GM13977 (cell line): Measurements from ENCODE around the gene SIDT2.

ENCODE experiments used
- DNase-seq: peaks from one replicate; pipeline ENCODE4 v3.0.0; 2012; ENCODE audit warnings: low spot score
- CTCF ChIP-seq: IDR thresholded peaks from 2 replicates; pipeline ENCODE4 v1.5.1; 2012; ENCODE audit warnings: mild to moderate bottlenecking, control low read depth; ENCODE audit not compliant: insufficient read depth; ENCODE audit errors: extremely low read depth, missing control alignments
- in situ Hi-C: fragments of 300-500 bp; cut with MboI; formaldehyde crosslinking; loops from one replicate; pipeline ENCODE4 v1.12.0; 2022; ENCODE audit warnings: low sequenced_read_pairs, low pct_unique_long_range_greater_than_20kb, mixed read lengths, inconsistent platforms; ENCODE audit not compliant: unreplicated experiment

Gene SIDT2

DNA sequence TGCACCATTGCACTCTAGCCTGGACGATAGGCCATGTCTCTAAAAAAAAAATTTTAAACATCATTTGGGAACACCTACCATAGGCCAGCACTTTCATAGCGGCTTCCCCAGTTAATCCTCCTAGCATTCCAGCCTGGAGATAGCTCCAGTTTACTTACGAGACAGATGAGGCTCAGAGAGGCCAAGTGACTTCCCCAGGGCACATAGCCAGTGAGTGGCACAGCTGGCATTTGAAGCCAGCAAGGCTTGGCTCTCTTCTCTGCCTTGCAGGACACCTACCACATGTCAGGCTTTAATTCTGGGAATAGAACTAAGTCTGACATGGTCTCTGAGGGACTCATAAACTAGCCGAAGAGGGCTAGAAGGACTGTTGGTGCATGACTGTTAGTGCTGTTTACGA lies 15.7 kb downstream of the SIDT2 start:
- DNase-seq = no peak
- in situ Hi-C loops = no loop called here

DNA sequence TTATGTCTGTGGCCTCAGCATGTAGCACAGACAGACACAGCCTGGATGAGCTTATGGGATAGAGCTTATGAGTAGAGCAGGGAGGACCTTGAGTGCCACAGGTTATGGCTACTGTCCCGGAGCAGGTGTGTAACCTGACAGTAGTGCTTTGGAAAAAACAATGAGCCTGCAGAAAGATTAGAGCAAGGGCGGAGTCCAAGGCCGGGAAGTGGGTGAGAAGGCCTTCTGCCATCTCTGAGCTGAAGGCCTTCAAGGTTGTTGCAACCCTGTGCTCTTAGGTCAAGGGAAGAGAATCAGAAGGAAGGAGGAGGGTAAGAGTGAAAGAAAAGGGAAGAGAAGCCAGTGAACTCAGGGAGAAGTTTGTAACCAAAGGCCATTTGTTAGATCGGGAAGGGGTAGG lies 16.7 kb downstream of the SIDT2 start:
- no peak for DNase-seq
- no peak for TF ChIP-seq CTCF
- in situ Hi-C loops = no loop called here

More for the DNA sequence above, 15.7 kb downstream of the SIDT2 start:
- TF ChIP-seq CTCF = no peak

DNA sequence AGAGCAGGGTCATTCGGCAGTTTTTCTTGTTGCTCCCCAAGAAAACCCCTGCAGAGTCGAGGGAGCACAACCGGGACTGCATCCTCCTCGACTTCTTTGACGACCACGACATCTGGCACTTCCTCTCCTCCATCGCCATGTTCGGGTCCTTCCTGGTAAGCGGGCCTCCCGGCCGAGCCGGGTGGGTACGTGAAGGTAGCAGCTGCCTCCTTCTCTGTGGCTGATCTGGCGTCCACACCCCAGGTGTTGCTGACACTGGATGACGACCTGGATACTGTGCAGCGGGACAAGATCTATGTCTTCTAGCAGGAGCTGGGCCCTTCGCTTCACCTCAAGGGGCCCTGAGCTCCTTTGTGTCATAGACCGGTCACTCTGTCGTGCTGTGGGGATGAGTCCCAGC lies 17.2 kb downstream of the SIDT2 start:
- no peak for TF ChIP-seq CTCF
- no peak for DNase-seq
- in situ Hi-C loops = no loop called here

- DNase-seq = no peak
- TF ChIP-seq CTCF = no peak
- in situ Hi-C loops = no loop called here
These were observed 18.5 kb downstream of the SIDT2 start for GRCh38 chr11:117197006-117197405.

DNA sequence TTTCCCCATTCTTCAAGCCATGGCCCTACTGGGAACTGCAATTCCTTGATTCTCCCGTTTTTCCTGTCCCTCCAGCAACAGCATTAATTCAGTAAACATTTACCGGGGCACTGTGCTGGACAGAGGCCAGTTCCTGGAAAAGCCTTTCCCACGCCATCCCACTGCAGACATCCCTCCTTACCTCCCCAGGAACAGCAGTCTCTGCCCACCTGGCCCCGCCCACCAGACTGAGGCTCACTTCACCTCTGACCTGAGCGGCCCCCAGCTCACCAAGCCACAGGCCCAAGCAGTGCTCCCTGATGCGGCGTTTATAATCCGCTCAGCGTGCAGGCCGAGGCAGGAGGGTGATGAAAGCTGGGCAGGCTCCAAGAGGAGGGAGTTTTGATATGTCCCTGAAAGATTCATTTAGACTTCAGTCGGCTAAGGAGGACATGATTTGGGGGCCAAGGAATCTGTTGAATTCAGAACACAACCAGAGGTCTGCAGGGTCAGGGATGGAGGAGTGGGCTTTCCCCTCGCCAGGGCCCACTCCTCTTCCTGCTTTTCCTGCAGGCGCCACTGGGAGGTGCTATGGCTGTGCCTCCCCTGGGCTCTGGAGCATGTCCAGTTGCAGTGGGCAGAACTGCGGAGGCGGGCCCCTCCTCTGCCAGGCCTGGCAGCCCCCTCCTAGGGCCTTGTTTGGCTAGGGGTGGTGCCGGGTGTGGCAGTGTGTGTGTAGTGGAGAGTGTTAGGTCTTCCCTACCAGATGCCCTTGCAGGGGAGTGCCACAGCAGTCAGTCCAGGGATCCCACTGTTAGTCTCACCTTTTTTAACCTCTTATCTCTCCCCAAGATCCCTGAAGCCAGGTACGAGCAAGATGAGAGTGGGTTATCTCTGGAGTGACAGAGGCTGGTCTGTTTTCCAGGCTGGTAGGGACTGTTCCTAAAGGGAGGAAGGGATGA lies 19.2 kb downstream of the SIDT2 start:
- in situ Hi-C loops = no loop called here

DNA sequence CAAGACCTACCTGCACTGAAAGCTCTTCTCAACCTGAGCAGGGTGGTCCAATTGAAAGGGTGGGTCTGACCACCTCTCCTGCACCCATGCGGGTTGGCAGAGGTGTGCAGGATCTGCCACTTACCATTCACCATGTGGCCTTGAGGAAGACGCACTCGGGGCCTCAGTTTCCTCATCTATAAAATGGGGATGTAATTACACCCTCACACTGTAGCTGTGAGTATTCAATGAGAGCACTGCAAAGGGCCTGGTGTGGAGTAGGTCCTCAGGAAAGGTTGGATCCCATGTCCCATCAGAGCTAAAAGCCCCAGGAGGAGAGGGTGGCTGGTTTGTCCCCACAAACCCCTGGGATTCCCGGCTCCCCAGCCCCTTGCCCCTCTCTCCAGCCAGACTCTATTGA lies 20.1 kb downstream of the SIDT2 start:
- no peak for TF ChIP-seq CTCF
- in situ Hi-C loops = no loop called here
- no peak for DNase-seq

More for the DNA sequence above, 19.2 kb downstream of the SIDT2 start:
- TF ChIP-seq CTCF = peak; percentile 32
- DNase-seq = no peak
